Liver (tissue), 9 donors: Measurements from ENCODE around the gene FBXO24. TPM values are rescaled to one million over a fixed set of nuclear protein-coding genes. Genes with fewer than 3 reads are reported as not detected.

Experiments
- DNase-seq: peaks from one replicate; pipeline ENCODE4 v3.0.0-alpha.2; 2017; ENCODE audit warnings: low spot score
- H3K27ac ChIP-seq, 2 donors: one replicate each; pipeline ENCODE4 v1.7.0; 2013; ENCODE audit warnings: inconsistent platforms in 2 of 2, low read length in 2 of 2, control low read depth in 1 of 2, low read depth in 1 of 2, mild to moderate bottlenecking in 1 of 2
- H3K27me3 ChIP-seq, 4 donors: one replicate each; pipeline versions ENCODE4 v1.6.1 to v1.7.0; 2013; ENCODE audit warnings: low read length in 3 of 4, inconsistent platforms in 1 of 4, mild to moderate bottlenecking in 1 of 4, moderate library complexity in 1 of 4; ENCODE audit not compliant: control insufficient read depth in 4 of 4, insufficient read depth in 4 of 4
- H3K36me3 ChIP-seq, 4 donors: one replicate each; pipeline versions ENCODE4 v1.6.1 to v1.7.0; 2013; ENCODE audit warnings: low read length in 3 of 4, mild to moderate bottlenecking in 3 of 4, low read depth in 1 of 4, moderate library complexity in 1 of 4; ENCODE audit not compliant: control insufficient read depth in 4 of 4, insufficient read depth in 3 of 4
- H3K4me1 ChIP-seq, 4 donors: one replicate each; pipeline versions ENCODE4 v1.6.1 to v1.7.0; 2013; ENCODE audit warnings: low read length in 3 of 4, mild to moderate bottlenecking in 3 of 4, moderate library complexity in 1 of 4; ENCODE audit not compliant: control insufficient read depth in 4 of 4, insufficient read depth in 4 of 4
- H3K4me3 ChIP-seq, 3 donors: one replicate each; pipeline versions ENCODE4 v1.6.1 to v1.7.0; 2013; ENCODE audit warnings: low read length in 3 of 3, control low read depth in 1 of 3, low read depth in 1 of 3, mild to moderate bottlenecking in 1 of 3
- H3K9ac ChIP-seq, 2 donors: one replicate each; pipeline ENCODE4 v1.7.0; 2013; ENCODE audit warnings: low read length in 2 of 2, mild to moderate bottlenecking in 2 of 2, moderate library complexity in 2 of 2, control low read depth in 1 of 2, low read depth in 1 of 2
- H3K9me3 ChIP-seq, 4 donors: one replicate each; pipeline versions ENCODE4 v1.6.1 to v1.7.0; 2013; ENCODE audit warnings: low read length in 3 of 4; ENCODE audit not compliant: control insufficient read depth in 4 of 4
- ATF3 ChIP-seq: IDR thresholded peaks from 2 replicates; pipeline ENCODE4 v1.6.1; 2016; ENCODE audit warnings: antibody characterized with exemption
- EGR1 ChIP-seq, 2 donors: IDR thresholded peaks; 2 replicates each; pipeline ENCODE4 v1.6.1; 2016 to 2018; ENCODE audit warnings: antibody characterized with exemption in 2 of 2, low read depth in 2 of 2
- FOXA1 ChIP-seq: IDR thresholded peaks from 2 replicates; pipeline ENCODE4 v1.6.1; 2016; ENCODE audit warnings: antibody characterized with exemption
- FOXA2 ChIP-seq: IDR thresholded peaks from 2 replicates; pipeline ENCODE4 v1.6.1; 2016; ENCODE audit warnings: antibody characterized with exemption
- GABPA ChIP-seq, 2 donors: IDR thresholded peaks in 1 of 2; conservative IDR thresholded peaks in 1 of 2; 2 replicates each; pipeline ENCODE4 v1.6.1; 2016; ENCODE audit warnings: antibody characterized with exemption in 2 of 2, mild to moderate bottlenecking in 1 of 2, moderate library complexity in 1 of 2
- HNF4A ChIP-seq, 2 donors: conservative IDR thresholded peaks; 2 replicates each; pipeline ENCODE4 v1.6.1; 2016; ENCODE audit warnings: antibody characterized with exemption in 2 of 2, mild to moderate bottlenecking in 2 of 2
- HNF4G ChIP-seq: IDR thresholded peaks from 2 replicates; pipeline ENCODE4 v1.6.1; 2016; ENCODE audit warnings: antibody characterized with exemption
- JUND ChIP-seq, 2 donors: IDR thresholded peaks; 2 replicates each; pipeline ENCODE4 v1.6.1; 2016; ENCODE audit warnings: antibody characterized with exemption in 2 of 2
- MAX ChIP-seq: IDR thresholded peaks from 2 replicates; pipeline ENCODE4 v1.6.1; 2016; ENCODE audit warnings: antibody characterized with exemption
- RAD21 ChIP-seq, 2 donors: IDR thresholded peaks; 2 replicates each; pipeline ENCODE4 v1.6.1; 2016; ENCODE audit warnings: antibody characterized with exemption in 2 of 2, mild to moderate bottlenecking in 2 of 2
- REST ChIP-seq: IDR thresholded peaks from 2 replicates; pipeline ENCODE4 v1.6.1; 2016; ENCODE audit warnings: antibody characterized with exemption, mild to moderate bottlenecking
- RXRA ChIP-seq, 2 donors: IDR thresholded peaks; 2 replicates each; pipeline ENCODE4 v1.6.1; 2017 to 2018; ENCODE audit warnings: antibody characterized with exemption in 2 of 2, mild to moderate bottlenecking in 1 of 2
- SP1 ChIP-seq: IDR thresholded peaks from 2 replicates; pipeline ENCODE4 v1.6.1; 2018; ENCODE audit warnings: antibody characterized with exemption, mild to moderate bottlenecking
- TAF1 ChIP-seq: conservative IDR thresholded peaks from 2 replicates; pipeline ENCODE4 v1.6.1; 2016; ENCODE audit warnings: antibody characterized with exemption, mild to moderate bottlenecking
- YY1 ChIP-seq: IDR thresholded peaks from 2 replicates; pipeline ENCODE4 v1.6.1; 2016; ENCODE audit warnings: antibody characterized with exemption, mild to moderate bottlenecking
- ZBTB33 ChIP-seq: IDR thresholded peaks from 2 replicates; pipeline ENCODE4 v1.6.1; 2016; ENCODE audit warnings: antibody characterized with exemption
- WGBS: extraction: QIAGEN DNeasy Blood & Tissue Kit; methylation state at CpG from one replicate; pipeline ENCODE4 v1.1.7; 2013; 5-methylcytosine and 5-hydroxymethylcytosine counted together
- polyA plus RNA-seq, 2 donors: library from polyadenylated mRNA; stranded (reverse) in 1 of 2; unstranded in 1 of 2; fragments of 200-250 nt in 1 of 2; fragments of >200 nt in 1 of 2; fragmentation: Nextera tagmentation in 1 of 2; extraction: Ambion mirVana in 1 of 2; gene quantifications; one replicate each; pipeline versions ENCODE4 v1.2.1 to v1.2.3, GENCODE V29; 2013 to 2015
- total RNA-seq, 2 donors: library from RNA; depleted of rRNA; stranded (reverse); fragments of >200 nt; gene quantifications; one replicate each; pipeline ENCODE4 v1.2.3, GENCODE V29; 2014
- donor health status: healthy.
- donor health status: healthy.
- donor health status: healthy.
- donor health status: healthy.
- donor health status: healthy.

The FBXO24 gene
- total and polyA plus RNA-seq, 4 donors: 0.25 to 1.3 (median 0.50) TPM

GRCh38 chr7:100538654-100539435 is 47.3 kb upstream of the FBXO24 start, which contains the start of gene AGFG2 (continued):
- TF ChIP-seq ZBTB33 (peak; percentile 90), HNF4A (conservative IDR thresholded peaks at IDR 0.05) (peak; percentile 34 to 38), YY1 (peak; percentile 78), JUND (IDR thresholded peaks at IDR 0.05) (peak; percentile 29 to 33), REST (peak; percentile 86)

- Histone ChIP-seq H3K9ac (peak overlapping the region; percentile 60 to 91), H3K9me3 (no peaks in the 10 kb centered on the region), H3K4me1 (peaks cover 9 to 51% (median 44%) of the 10 kb centered on the region in 4 donors), H3K4me3 (peak overlapping the region; percentile 92 to 98 (median 96)), H3K36me3 (no peaks in the 10 kb centered on the region), H3K27me3 (no peaks in the 10 kb centered on the region), H3K27ac (peak overlapping the region; percentile 59 to 89)
- TF ChIP-seq RXRA (IDR thresholded peaks at IDR 0.05) (no peak), EGR1 (IDR thresholded peaks at IDR 0.05; ENCODE audit: low read depth in 2 of 2) (no peak), GABPA (IDR thresholded peaks at IDR 0.05 in 1 of 2, conservative IDR thresholded peaks at IDR 0.05 in 1 of 2) (no peak), TAF1 (no peak), YY1 (no peak), ATF3 (no peak), SP1 (no peak), ZBTB33 (no peak), RAD21 (IDR thresholded peaks at IDR 0.05) (no peak), MAX (no peak), HNF4A (conservative IDR thresholded peaks at IDR 0.05) (no peak), FOXA2 (no peak), HNF4G (no peak), FOXA1 (no peak), REST (no peak)
- no peak for DNase-seq
- under 1% methylated on average over 44 of the region's 44 CpGs for WGBS
Observed at GRCh38 chr7:100539436-100540006, 46.6 kb upstream of the FBXO24 start.
